ENCODE data around the gene LMAN2L. TPM values are rescaled to one million over a fixed set of nuclear protein-coding genes. Genes with fewer than 3 reads are reported as not detected.

Gene LMAN2L
- total and polyA plus RNA-seq, 2 of the 8 experiments (the other 6 are each of a cell fraction or from before 2014, with no cell fraction given) = 14.3 to 17.6 TPM

GRCh38 chr2:96683307-96683706, 56.6 kb downstream of the LMAN2L start:
- no peaks in the 10 kb centered on the region for H3K79me2 ChIP-seq (ENCODE audit: control insufficient read depth in 1 of 2, insufficient read depth in 2 of 2, low read length in 2 of 2)
- no peak overlapping the region for H3K9ac ChIP-seq (replicated peaks in 1 of 4; ENCODE audit: extremely low read depth in 1 of 4, low read depth in 3 of 4, low read length in 3 of 4)
- no peak overlapping the region for H3K4me2 ChIP-seq (ENCODE audit: insufficient read depth in 1 of 2, low read depth in 2 of 2, low read length in 2 of 2)
- 86% methylated on average over 5 of the region's 5 CpGs; no CpG with 5 or more reads in 1 of the 2 experiments for WGBS, 2 experiments (ENCODE audit: extremely low coverage in 1 of 2, insufficient coverage in 1 of 2, insufficient read length in 1 of 2, insufficient replicate concordance in 2 of 2, low coverage in 1 of 2, low lambda C conversion rate in 2 of 2, missing lambda C conversion rate in 1 of 2)
- ChIA-PET CTCF (ENCODE audit: partially characterized antibody) (interaction anchor here (1.0 kb wide), 1 partner anchor 11 kb away, joined by 4 read pairs; no protein-coding TSS in a partner anchor), POLR2A (ENCODE audit: partially characterized antibody) (interaction anchor here (1.4 kb wide), 1 partner anchor 11 kb away, joined by 3 read pairs; no protein-coding TSS in a partner anchor)
- no peak overlapping the region for H2BK20ac ChIP-seq (ENCODE audit: low read length)
- TF ChIP-seq RXRA (IDR thresholded peaks at IDR 0.05; ENCODE audit: insufficient read depth, low read depth, low read length) = no peak
- no peak for TF ChIP-seq FOSL1 (IDR thresholded peaks at IDR 0.05; ENCODE audit: insufficient read depth, low read depth, low read length)
- TF ChIP-seq USF2 (IDR thresholded peaks at IDR 0.05; ENCODE audit: low read length) = no peak
- no peak for TF ChIP-seq SUZ12 (IDR thresholded peaks at IDR 0.05; ENCODE audit: low read length)
- TF ChIP-seq EGR1 (IDR thresholded peaks at IDR 0.05; ENCODE audit: borderline replicate concordance, low read depth, low read length) = no peak
- no peak for TF ChIP-seq CBX5 (IDR thresholded peaks at IDR 0.05; ENCODE audit: low read depth, low read length)
- no peak for TF ChIP-seq BCL11A (IDR thresholded peaks at IDR 0.05; ENCODE audit: low read depth in 2 of 2, low read length in 2 of 2)
- H3K4me1 ChIP-seq (replicated peaks in 1 of 4; ENCODE audit: control insufficient read depth in 3 of 4, insufficient read depth in 4 of 4, low read length in 3 of 4) = peaks cover 0 to 6% (median under 1%) of the 10 kb centered on the region in 4 experiments; a peak in 3 of 7 replicates
- H3K27me3 ChIP-seq (replicated peaks in 1 of 4; ENCODE audit: control insufficient read depth in 3 of 4, extremely low read depth in 1 of 4, insufficient read depth in 3 of 4, low read length in 3 of 4) = no peaks in the 10 kb centered on the region
- H2AFZ ChIP-seq (ENCODE audit: low read length) = no peak overlapping the region
- H2BK12ac ChIP-seq (ENCODE audit: low read depth, low read length) = no peak overlapping the region
- no peak overlapping the region for H3K18ac ChIP-seq (ENCODE audit: extremely low read depth, low read length)
- no peak overlapping the region for H3K23ac ChIP-seq (ENCODE audit: insufficient read length)
- no peak overlapping the region for H3K27ac ChIP-seq (ENCODE audit: low read depth, low read length)
- FAIRE-seq = no peak
- H3K14ac ChIP-seq (ENCODE audit: insufficient read length) = no peak overlapping the region
- no peak overlapping the region for H3K56ac ChIP-seq (replicated peaks; ENCODE audit: insufficient read length, low read depth, low read length)
- no peak overlapping the region for H2BK5ac ChIP-seq (ENCODE audit: low read depth, low read length)
- H3K23me2 ChIP-seq (ENCODE audit: low read depth, low read length) = no peaks in the 10 kb centered on the region
- H2BK15ac ChIP-seq (ENCODE audit: low read length) = no peak overlapping the region
- H3K9me3 ChIP-seq (ENCODE audit: insufficient read depth in 2 of 2, low read depth in 1 of 2, low read length in 1 of 2) = no peaks in the 10 kb centered on the region
- H4K8ac ChIP-seq (ENCODE audit: extremely low read depth, insufficient read depth, low read length) = no peak overlapping the region
- H3K4me3 ChIP-seq (ENCODE audit: extremely low read depth in 1 of 4, insufficient read depth in 2 of 4, low read depth in 3 of 4, low read length in 4 of 4) = no peak overlapping the region
- H4K91ac ChIP-seq (replicated peaks; ENCODE audit: insufficient read length, low read length) = no peak overlapping the region
- H4K5ac ChIP-seq (ENCODE audit: insufficient read length, low read depth, low read length) = no peak overlapping the region
- H3K79me1 ChIP-seq (ENCODE audit: low read depth, low read length) = no peaks in the 10 kb centered on the region
- no peak for DNase-seq (ENCODE audit: low read depth in 1 of 2, low spot score in 2 of 2)
- H2BK120ac ChIP-seq (replicated peaks; ENCODE audit: low read depth, low read length) = no peak overlapping the region
- H2AK5ac ChIP-seq (ENCODE audit: low read depth, low read length) = no peak overlapping the region
- H4K20me1 ChIP-seq (replicated peaks in 1 of 2; ENCODE audit: control insufficient read depth in 1 of 2, insufficient read depth in 2 of 2, low read length in 2 of 2) = no peaks in the 10 kb centered on the region
- H3K36me3 ChIP-seq (ENCODE audit: control insufficient read depth in 2 of 4, insufficient read depth in 4 of 4, low read length in 3 of 4) = no peaks in the 10 kb centered on the region
- H3K4ac ChIP-seq (replicated peaks; ENCODE audit: insufficient read length, low read depth, low read length) = no peak overlapping the region

Data from H1 (cell line).